ENCODE data around the gene STK11. TPM values are rescaled to one million over a fixed set of nuclear protein-coding genes. Genes with fewer than 3 reads are reported as not detected.

Gene STK11
- total RNA-seq, 3 donors from 2014 or later, result 64.4 to 72.0 (median 69.8) TPM

- DNase-seq, result no peak
- peaks cover 15% of the 10 kb centered on the region for H3K36me3 Mint-ChIP-seq (ENCODE audit: insufficient read depth)
- H3K27me3 Mint-ChIP-seq (ENCODE audit: low read depth), result no peaks in the 10 kb centered on the region
- peaks cover 59% of the 10 kb centered on the region for H3K4me1 Mint-ChIP-seq (ENCODE audit: low read depth)
- H3K4me3 Mint-ChIP-seq, result peak overlapping the region; percentile 57
- no peak for ATAC-seq
- H3K9me3 Mint-ChIP-seq, result no peaks in the 10 kb centered on the region
Observed at GRCh38 chr19:1258163-1258492, 52.5 kb downstream of the STK11 start.

DNA sequence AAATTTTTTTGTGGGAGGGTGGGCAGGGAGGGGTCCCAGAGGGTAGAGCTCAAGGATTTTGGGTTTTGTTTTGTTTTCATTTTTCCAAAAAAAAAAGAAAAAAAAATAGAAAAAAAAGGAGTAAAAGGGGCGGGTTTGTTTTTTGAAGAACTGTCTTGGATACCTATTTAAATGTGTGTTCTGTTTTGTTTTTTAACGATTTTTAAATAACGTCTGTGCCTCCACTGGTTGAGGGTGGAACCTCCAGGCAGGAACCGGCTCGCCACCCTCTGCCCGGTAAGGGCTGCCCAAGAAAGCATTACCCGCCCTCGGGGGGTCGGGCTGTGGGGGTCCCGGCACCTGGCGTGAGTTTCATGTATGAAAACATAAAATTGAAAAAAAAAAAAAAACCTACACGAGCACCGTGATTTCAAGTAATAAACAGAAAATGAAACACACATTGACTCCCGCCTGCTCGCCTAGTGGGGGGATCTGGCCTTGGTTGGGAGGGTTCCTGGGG, 53.2 kb downstream of the STK11 start:
- DNase-seq (no peak), ATAC-seq (peak; percentile 0 to 1)
- peaks cover 15% of the 10 kb centered on the region for H3K36me3 Mint-ChIP-seq (ENCODE audit: insufficient read depth)

GRCh38 chr19:1259206-1259875, 53.8 kb downstream of the STK11 start:
- peak; percentile 32 to 33 for ATAC-seq
- DNase-seq, result peak; percentile 48
- H3K4me3 Mint-ChIP-seq, result peak overlapping the region; percentile 84
- peaks cover 15% of the 10 kb centered on the region for H3K36me3 Mint-ChIP-seq (ENCODE audit: insufficient read depth)
- no peaks in the 10 kb centered on the region for H3K9me3 Mint-ChIP-seq
- no peaks in the 10 kb centered on the region for H3K27me3 Mint-ChIP-seq (ENCODE audit: low read depth)
- peaks cover 58% of the 10 kb centered on the region for H3K4me1 Mint-ChIP-seq (ENCODE audit: low read depth)

More for the DNA sequence above, 53.2 kb downstream of the STK11 start:
- Mint-ChIP-seq H3K9me3 (no peaks in the 10 kb centered on the region), H3K27me3 (ENCODE audit: low read depth) (no peaks in the 10 kb centered on the region), H3K4me3 (peak overlapping the region; percentile 84), H3K4me1 (ENCODE audit: low read depth) (peaks cover 58% of the 10 kb centered on the region)

DNA sequence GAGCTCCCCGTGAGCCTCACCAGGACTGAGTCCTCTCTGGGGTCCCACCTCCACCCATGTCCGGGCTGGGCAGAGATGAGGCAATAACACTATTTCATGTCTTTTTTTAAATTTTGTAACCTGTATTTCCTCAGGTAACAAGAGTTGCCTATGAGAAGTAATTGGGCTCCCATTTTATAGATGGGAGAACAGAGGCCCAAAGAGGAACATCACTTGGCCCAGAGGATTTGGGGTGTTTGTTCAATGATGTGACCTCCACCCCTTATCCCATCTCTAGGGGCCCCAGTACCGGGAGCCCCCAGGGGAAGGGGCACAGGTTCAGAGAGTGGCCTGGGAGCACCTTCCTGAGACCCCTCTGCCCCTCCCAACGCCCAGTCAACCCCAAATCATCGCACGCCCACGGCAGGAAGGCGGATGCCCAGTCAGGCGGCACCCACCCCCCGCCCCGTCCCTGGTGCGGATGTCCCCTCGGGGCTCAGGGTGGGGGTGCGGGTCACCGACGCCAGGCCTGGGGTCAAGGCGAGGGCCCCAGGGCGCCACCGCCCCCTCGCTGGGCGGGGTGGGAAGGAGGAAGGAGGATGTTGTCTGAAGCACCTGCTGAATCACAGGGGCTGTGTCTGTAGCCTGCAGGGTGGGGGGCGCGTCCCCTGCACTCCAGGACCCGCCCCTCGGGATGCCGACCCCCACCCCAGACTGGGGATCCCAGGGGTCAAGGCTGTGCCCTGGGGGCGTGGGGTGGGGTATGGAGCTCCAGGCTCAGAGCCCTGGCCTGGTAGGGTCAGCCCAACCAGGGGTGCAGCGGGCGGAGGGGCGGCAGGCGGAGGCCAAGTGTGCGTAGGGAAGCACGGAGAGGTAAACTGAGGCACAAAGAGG, 54.5 kb downstream of the STK11 start:
- H3K36me3 Mint-ChIP-seq (ENCODE audit: insufficient read depth), result peaks cover 7% of the 10 kb centered on the region
- H3K27me3 Mint-ChIP-seq (ENCODE audit: low read depth), result no peaks in the 10 kb centered on the region
- DNase-seq (peak; percentile 40), ATAC-seq (peak; percentile 9 to 17)
- peaks cover 56% of the 10 kb centered on the region for H3K4me1 Mint-ChIP-seq (ENCODE audit: low read depth)
- H3K4me3 Mint-ChIP-seq, result peak overlapping the region; percentile 84
- H3K9me3 Mint-ChIP-seq, result no peaks in the 10 kb centered on the region

- H3K4me3 Mint-ChIP-seq, result peak overlapping the region; percentile 91
Observed at GRCh38 chr19:1260749-1261537, 55.4 kb downstream of the STK11 start.

DNA sequence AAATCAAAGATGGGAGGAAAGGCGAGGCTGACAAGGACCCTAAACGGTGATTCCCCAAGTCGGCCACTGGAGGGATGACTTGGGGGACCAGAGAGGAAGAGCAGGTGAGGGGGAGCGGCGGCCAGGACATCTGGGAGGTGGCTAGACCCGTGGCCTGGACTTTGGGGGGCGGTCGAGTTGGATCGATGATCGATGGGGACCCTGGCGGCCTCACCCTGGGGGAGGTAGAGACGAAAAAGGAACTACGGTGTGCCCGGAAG, 55.9 kb downstream of the STK11 start:
- Mint-ChIP-seq H3K36me3 (ENCODE audit: insufficient read depth) (peaks cover 5% of the 10 kb centered on the region), H3K9me3 (no peaks in the 10 kb centered on the region), H3K4me1 (ENCODE audit: low read depth) (peaks cover 59% of the 10 kb centered on the region), H3K4me3 (peak overlapping the region; percentile 91), H3K27me3 (ENCODE audit: low read depth) (no peaks in the 10 kb centered on the region)
- DNase-seq (no peak), ATAC-seq (peak in 1 of 2 donors; percentile 1)

More at GRCh38 chr19:1260749-1261537, 55.4 kb downstream of the STK11 start:
- ATAC-seq (peak; percentile 84 to 86), DNase-seq (peak; percentile 98)
- no peaks in the 10 kb centered on the region for H3K27me3 Mint-ChIP-seq (ENCODE audit: low read depth)
- H3K4me1 Mint-ChIP-seq (ENCODE audit: low read depth), result peaks cover 58% of the 10 kb centered on the region
- H3K9me3 Mint-ChIP-seq, result no peaks in the 10 kb centered on the region
- peaks cover 5% of the 10 kb centered on the region for H3K36me3 Mint-ChIP-seq (ENCODE audit: insufficient read depth)

GRCh38 chr19:1261798-1262622, 56.4 kb downstream of the STK11 start:
- ATAC-seq, result no peak
- no peaks in the 10 kb centered on the region for H3K27me3 Mint-ChIP-seq (ENCODE audit: low read depth)
- DNase-seq, result no peak
- peaks cover 5% of the 10 kb centered on the region for H3K36me3 Mint-ChIP-seq (ENCODE audit: insufficient read depth)
- peaks cover 59% of the 10 kb centered on the region for H3K4me1 Mint-ChIP-seq (ENCODE audit: low read depth)
- H3K9me3 Mint-ChIP-seq, result no peaks in the 10 kb centered on the region
- peak overlapping the region; percentile 91 for H3K4me3 Mint-ChIP-seq

- ATAC-seq (no peak), DNase-seq (no peak)
- Mint-ChIP-seq H3K4me3 (peak overlapping the region; percentile 43), H3K4me1 (ENCODE audit: low read depth) (peaks cover 61% of the 10 kb centered on the region), H3K27me3 (ENCODE audit: low read depth) (no peaks in the 10 kb centered on the region), H3K36me3 (ENCODE audit: insufficient read depth) (peaks cover 1% of the 10 kb centered on the region), H3K9me3 (no peaks in the 10 kb centered on the region)
Observed at GRCh38 chr19:1262623-1263123, 57.1 kb downstream of the STK11 start.

DNA sequence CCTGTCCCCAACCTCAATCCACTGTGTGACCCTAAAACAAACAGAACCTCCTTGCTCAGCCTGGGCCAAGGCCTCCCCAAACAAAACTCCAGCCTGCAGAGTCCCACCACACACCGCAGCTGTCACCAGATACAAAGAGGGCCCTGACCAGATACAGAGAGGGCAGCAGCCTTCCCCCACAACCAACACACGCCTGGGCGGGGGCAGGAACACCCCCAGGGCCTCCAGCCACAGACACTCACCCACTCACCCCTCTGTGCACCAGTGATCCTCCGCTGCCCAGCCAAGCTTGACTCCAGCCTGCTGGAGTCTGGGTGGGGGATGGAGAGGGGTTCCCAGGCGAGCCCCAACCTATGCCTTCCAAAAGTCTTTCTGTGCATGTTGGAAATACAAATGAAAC, 57.6 kb downstream of the STK11 start:
- Mint-ChIP-seq H3K9me3 (no peaks in the 10 kb centered on the region), H3K4me3 (peak overlapping the region; percentile 66), H3K36me3 (ENCODE audit: insufficient read depth) (no peaks in the 10 kb centered on the region), H3K4me1 (ENCODE audit: low read depth) (peaks cover 61% of the 10 kb centered on the region), H3K27me3 (ENCODE audit: low read depth) (no peaks in the 10 kb centered on the region)
- no peak for DNase-seq
- no peak for ATAC-seq

GRCh38 chr19:1264801-1265614, 59.4 kb downstream of the STK11 start:
- H3K4me1 Mint-ChIP-seq (ENCODE audit: low read depth), result peaks cover 52% of the 10 kb centered on the region
- no peak for DNase-seq
- peak overlapping the region; percentile 26 for H3K4me3 Mint-ChIP-seq

GRCh38 chr19:1265615-1266128, 60.1 kb downstream of the STK11 start:
- H3K4me3 Mint-ChIP-seq, result peak overlapping the region; percentile 27
- H3K27me3 Mint-ChIP-seq (ENCODE audit: low read depth), result no peaks in the 10 kb centered on the region
- DNase-seq (no peak), ATAC-seq (no peak)
- H3K36me3 Mint-ChIP-seq (ENCODE audit: insufficient read depth), result peaks cover 4% of the 10 kb centered on the region
- H3K9me3 Mint-ChIP-seq, result no peaks in the 10 kb centered on the region
- H3K4me1 Mint-ChIP-seq (ENCODE audit: low read depth), result peaks cover 58% of the 10 kb centered on the region

More at GRCh38 chr19:1264801-1265614, 59.4 kb downstream of the STK11 start:
- Mint-ChIP-seq H3K36me3 (ENCODE audit: insufficient read depth) (peaks cover under 1% of the 10 kb centered on the region), H3K9me3 (no peaks in the 10 kb centered on the region), H3K27me3 (ENCODE audit: low read depth) (no peaks in the 10 kb centered on the region)
- no peak for ATAC-seq

DNA sequence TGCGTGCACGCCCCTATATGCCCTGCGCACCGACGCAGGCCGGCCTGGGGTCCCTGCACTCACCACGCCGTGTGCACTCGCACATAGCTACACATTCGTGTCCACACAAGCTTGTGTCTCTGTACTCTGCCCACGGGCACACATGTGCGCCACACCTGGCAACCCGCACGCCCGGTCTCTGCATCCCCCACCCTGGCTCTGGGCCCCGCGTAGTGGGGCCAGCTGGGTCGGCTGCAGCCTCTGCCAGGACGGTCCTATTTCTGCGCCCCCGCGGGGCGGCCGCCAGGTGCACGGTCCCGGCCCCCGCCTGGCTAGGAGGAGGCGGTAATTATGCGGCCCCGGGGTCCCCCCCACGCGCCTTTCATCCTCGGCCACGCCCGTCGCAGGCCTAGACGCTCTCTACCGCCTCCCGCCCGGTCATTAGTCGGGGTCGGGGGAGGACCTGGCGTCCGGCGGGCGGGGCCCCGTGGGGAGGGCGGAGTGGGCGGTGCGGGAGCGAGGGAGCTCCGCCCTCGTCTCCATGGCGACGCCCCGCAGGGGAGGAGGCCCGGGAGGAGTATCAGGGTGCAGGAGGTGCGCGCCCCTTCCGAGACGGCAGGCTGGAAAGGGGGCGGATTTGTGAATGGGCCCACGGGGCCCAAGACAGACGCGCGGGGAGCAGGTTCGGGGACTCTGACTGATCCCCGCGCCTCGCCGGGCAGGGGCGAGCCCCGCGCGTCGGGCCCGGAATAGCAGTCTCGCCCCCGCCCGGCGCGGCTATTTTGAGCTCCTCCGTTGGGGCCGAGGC, 60.7 kb downstream of the STK11 start:
- ATAC-seq (peak; percentile 15 to 18), DNase-seq (peak; percentile 76)
- no peaks in the 10 kb centered on the region for H3K9me3 Mint-ChIP-seq
- H3K27me3 Mint-ChIP-seq (ENCODE audit: low read depth), result no peaks in the 10 kb centered on the region
- peaks cover 11% of the 10 kb centered on the region for H3K36me3 Mint-ChIP-seq (ENCODE audit: insufficient read depth)
- H3K4me3 Mint-ChIP-seq, result peak overlapping the region; percentile 27
- H3K4me1 Mint-ChIP-seq (ENCODE audit: low read depth), result peaks cover 63% of the 10 kb centered on the region
